GM18861 (cell line): ENCODE measurements around the gene GGA3.
"Not testable (repeated sequence)": the region's sequence is repeated elsewhere in the genome, so short reads cannot be mapped to it uniquely, and the experiment has no call there.

Experiments used
- ATAC-seq: cut with Tn5 transposase; IDR thresholded peaks from one replicate; pipeline ENCODE4 v1.9.1; 2021; ENCODE audit not compliant: unreplicated experiment

The GGA3 gene

GRCh38 chr17:75219815-75220214 is 41.6 kb downstream of the GGA3 start:
- ATAC-seq = no peak

- no peak for ATAC-seq
Observed at GRCh38 chr17:75218131-75218530, 43.3 kb downstream of the GGA3 start.

GRCh38 chr17:75209061-75209460 is 52.3 kb downstream of the GGA3 start:
- ATAC-seq = no peak

- ATAC-seq = no peak
Observed at GRCh38 chr17:75208161-75208560, 53.2 kb downstream of the GGA3 start.

- no peak for ATAC-seq
Observed at GRCh38 chr17:75207760-75208159, 53.6 kb downstream of the GGA3 start.

- ATAC-seq = not testable (repeated sequence)
Observed at GRCh38 chr17:75207050-75207407, 54.4 kb downstream of the GGA3 start.

GRCh38 chr17:75205793-75206163 is 55.6 kb downstream of the GGA3 start:
- ATAC-seq = no peak

- peak; percentile 61 for ATAC-seq
Observed at GRCh38 chr17:75205037-75205792, 56.2 kb downstream of the GGA3 start, which contains the start of gene NUP85. NUP85 (plus strand) TSS chr17:75205679; CDS start chr17:75205762, 83 bp downstream.

GRCh38 chr17:75199886-75200618 is 61.4 kb downstream of the GGA3 start:
- ATAC-seq = no peak

- no peak for ATAC-seq
Observed at GRCh38 chr17:75194879-75195278, 66.5 kb downstream of the GGA3 start.

GRCh38 chr17:75191584-75191983 is 69.8 kb downstream of the GGA3 start:
- no peak for ATAC-seq

- no peak for ATAC-seq
Observed at GRCh38 chr17:75188614-75189013, 72.8 kb downstream of the GGA3 start.
